Measurements from ENCODE around the gene ATP2A2.

DNA sequence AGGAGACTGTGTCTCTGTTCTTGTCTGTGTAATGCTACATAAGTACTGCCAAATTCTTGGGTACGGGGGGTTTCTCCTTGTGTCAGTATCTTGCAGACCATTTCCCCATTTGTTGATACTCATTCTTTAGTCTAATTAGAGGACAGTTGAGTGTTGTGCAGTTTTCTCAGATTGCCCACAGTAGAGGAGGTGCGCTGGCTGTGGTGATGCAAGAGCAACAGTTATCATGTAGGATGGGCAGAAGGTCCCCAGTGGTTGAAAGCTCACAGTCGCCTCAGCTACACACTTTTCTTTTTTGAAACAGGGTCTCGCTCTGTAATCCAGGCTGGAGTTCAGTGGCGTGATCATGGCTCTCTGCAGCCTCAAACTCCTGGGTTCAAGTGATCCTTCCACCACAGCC lies 37.8 kb upstream of the ATP2A2 start:
- TF ChIP-seq RAD21 (IDR thresholded peaks at IDR 0.05; ENCODE audit: low read length): no peak
- TF ChIP-seq, protein P1, sequence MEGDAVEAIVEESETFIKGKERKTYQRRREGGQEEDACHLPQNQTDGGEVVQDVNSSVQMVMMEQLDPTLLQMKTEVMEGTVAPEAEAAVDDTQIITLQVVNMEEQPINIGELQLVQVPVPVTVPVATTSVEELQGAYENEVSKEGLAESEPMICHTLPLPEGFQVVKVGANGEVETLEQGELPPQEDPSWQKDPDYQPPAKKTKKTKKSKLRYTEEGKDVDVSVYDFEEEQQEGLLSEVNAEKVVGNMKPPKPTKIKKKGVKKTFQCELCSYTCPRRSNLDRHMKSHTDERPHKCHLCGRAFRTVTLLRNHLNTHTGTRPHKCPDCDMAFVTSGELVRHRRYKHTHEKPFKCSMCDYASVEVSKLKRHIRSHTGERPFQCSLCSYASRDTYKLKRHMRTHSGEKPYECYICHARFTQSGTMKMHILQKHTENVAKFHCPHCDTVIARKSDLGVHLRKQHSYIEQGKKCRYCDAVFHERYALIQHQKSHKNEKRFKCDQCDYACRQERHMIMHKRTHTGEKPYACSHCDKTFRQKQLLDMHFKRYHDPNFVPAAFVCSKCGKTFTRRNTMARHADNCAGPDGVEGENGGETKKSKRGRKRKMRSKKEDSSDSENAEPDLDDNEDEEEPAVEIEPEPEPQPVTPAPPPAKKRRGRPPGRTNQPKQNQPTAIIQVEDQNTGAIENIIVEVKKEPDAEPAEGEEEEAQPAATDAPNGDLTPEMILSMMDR (conservative IDR thresholded peaks at IDR 0.05; ENCODE audit: low read depth, low read length): no peak
- no peak for TF ChIP-seq POLR2A (IDR thresholded peaks at IDR 0.05; ENCODE audit: low read depth, low read length)
- no peak for TF ChIP-seq SMC3 (IDR thresholded peaks at IDR 0.05; ENCODE audit: low read depth, low read length)
